Keratinocyte (primary cell): Measurements from ENCODE around the gene TAP2.

ENCODE experiments used
- CTCF ChIP-seq, 3 experiments: IDR thresholded peaks in 1 of 3; conservative IDR thresholded peaks in 1 of 3; optimal IDR thresholded peaks in 1 of 3; 2 replicates in 2 of 3; 3 replicates in 1 of 3; pipeline versions ENCODE3 to v1.5.1; 2011; ENCODE audit warnings: low read length in 3 of 3, mild to moderate bottlenecking in 3 of 3, moderate library complexity in 2 of 3, control low read depth in 1 of 3, inconsistent platforms in 1 of 3; ENCODE audit not compliant: insufficient read depth in 2 of 3; ENCODE audit errors: extremely low read depth in 1 of 3
- EZH2 ChIP-seq: IDR thresholded peaks from one replicate; pipeline ENCODE4 v1.6.1; 2012; ENCODE audit warnings: inconsistent platforms, mild to moderate bottlenecking, low read length, moderate library complexity

GRCh38 chr6:32818867-32819266 is 19.7 kb downstream of the TAP2 start:
- TF ChIP-seq CTCF (optimal IDR thresholded peaks at IDR 0.05 in 1 of 3, IDR thresholded peaks at IDR 0.05 in 1 of 3, conservative IDR thresholded peaks at IDR 0.05 in 1 of 3; ENCODE audit: extremely low read depth in 1 of 3, insufficient read depth in 2 of 3, low read length in 3 of 3) (no peak), EZH2 (no peak)
